Mucosa of descending colon (tissue), 3 donors: Measurements from ENCODE around the gene RASL11A. TPM values are rescaled to one million over a fixed set of nuclear protein-coding genes. Genes with fewer than 3 reads are reported as not detected.

Source experiments
- ATAC-seq: fragments of 200-7000 bp; cut with Tn5 transposase; one replicate; pipeline ENCODE4 v1.9.1; 2020; ENCODE audit warnings: mild to moderate bottlenecking, moderate library complexity
- DNase-seq, 3 donors: peaks; one replicate each; pipeline ENCODE4 v3.0.0-alpha.2; 2020
- H3K36me3 ChIP-seq: fragments of 200-600 bp; one replicate; pipeline ENCODE4 v1.8.0; 2021; ENCODE audit warnings: low read depth, mild to moderate bottlenecking
- H3K4me1 ChIP-seq: fragments of 200-600 bp; one replicate; pipeline ENCODE4 v1.8.0; 2021; ENCODE audit warnings: low read depth, mild to moderate bottlenecking
- H3K4me3 ChIP-seq: fragments of 200-600 bp; one replicate; pipeline ENCODE4 v1.8.0; 2021; ENCODE audit warnings: mild to moderate bottlenecking
- H3K9me3 ChIP-seq: fragments of 200-600 bp; one replicate; pipeline ENCODE4 v1.8.0; 2021; ENCODE audit warnings: mild to moderate bottlenecking
- intact Hi-C, 2 donors: fragments of 100-400 bp; cut with DNase I in 1 of 2; cut with micrococcal nuclease in 1 of 2; formaldehyde crosslinking; loops; one replicate each; pipeline versions ENCODE4 v1.11.0 to v1.11.1; 2022; cut with DNase I, micrococcal nuclease
- total RNA-seq, 3 donors: library from RNA; stranded (reverse); fragmentation: NEBNext Ultra II Directional in 2 of 3; extraction: Animal tissue kit (Norgen Biotek cat#: 25700) in 2 of 3; gene quantifications; one replicate each; pipeline versions ENCODE4 v1.2.1 to v1.2.4, GENCODE V29; 2021 to 2023
- TF ChIP-seq, protein P1 (sequence below): fragments of 200-600 bp; IDR thresholded peaks from one replicate; pipeline ENCODE4 v1.8.0; 2022; ENCODE audit warnings: antibody characterized with exemption, mild to moderate bottlenecking
- donor health status: DM: no; HTN: no; CAD: no; lungs with moderate emphysema.
- donor health status: DM: no; HTN: no; CAD: no.
- donor health status: DM: no; HTN: yes; CAD: no.

The RASL11A gene
- total RNA-seq, 3 donors from 2014 or later = 27.0 to 75.0 (median 34.9) TPM

DNA sequence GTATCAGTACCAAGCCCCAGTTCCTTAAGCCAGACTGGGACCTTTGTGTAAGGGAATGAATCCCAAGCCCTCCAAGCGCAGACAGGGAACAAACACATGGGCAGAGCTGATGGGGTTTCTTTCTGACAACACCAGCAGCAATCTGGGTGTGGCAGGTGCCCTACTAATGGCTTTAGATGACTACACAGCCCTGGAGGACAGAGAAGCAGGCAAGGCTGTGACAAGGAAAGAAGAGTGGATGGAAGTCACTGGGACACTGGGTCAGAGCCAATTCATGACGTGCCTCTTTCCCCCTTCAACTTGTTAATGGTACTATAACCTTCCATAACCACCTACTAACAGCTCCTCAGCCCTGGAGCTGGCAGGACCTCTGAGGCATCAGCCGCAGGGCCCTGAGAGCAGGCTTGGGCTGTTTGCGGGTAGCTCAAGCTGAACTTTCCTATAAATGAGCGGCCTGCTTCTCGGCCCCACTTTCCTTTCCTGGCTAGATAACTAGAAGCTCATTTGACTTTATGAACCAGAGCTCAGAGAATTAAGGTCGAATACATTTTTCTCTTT lies 38.9 kb downstream of the RASL11A start:
- TF ChIP-seq, protein P1, sequence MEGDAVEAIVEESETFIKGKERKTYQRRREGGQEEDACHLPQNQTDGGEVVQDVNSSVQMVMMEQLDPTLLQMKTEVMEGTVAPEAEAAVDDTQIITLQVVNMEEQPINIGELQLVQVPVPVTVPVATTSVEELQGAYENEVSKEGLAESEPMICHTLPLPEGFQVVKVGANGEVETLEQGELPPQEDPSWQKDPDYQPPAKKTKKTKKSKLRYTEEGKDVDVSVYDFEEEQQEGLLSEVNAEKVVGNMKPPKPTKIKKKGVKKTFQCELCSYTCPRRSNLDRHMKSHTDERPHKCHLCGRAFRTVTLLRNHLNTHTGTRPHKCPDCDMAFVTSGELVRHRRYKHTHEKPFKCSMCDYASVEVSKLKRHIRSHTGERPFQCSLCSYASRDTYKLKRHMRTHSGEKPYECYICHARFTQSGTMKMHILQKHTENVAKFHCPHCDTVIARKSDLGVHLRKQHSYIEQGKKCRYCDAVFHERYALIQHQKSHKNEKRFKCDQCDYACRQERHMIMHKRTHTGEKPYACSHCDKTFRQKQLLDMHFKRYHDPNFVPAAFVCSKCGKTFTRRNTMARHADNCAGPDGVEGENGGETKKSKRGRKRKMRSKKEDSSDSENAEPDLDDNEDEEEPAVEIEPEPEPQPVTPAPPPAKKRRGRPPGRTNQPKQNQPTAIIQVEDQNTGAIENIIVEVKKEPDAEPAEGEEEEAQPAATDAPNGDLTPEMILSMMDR = no peak
- Histone ChIP-seq H3K4me3 (no peak overlapping the region), H3K4me1 (no peaks in the 10 kb centered on the region), H3K9me3 (no peaks in the 10 kb centered on the region), H3K36me3 (no peaks in the 10 kb centered on the region)
- DNase-seq (no peak), ATAC-seq (peak; percentile 10)
- intact Hi-C loops = no loop called here

DNA sequence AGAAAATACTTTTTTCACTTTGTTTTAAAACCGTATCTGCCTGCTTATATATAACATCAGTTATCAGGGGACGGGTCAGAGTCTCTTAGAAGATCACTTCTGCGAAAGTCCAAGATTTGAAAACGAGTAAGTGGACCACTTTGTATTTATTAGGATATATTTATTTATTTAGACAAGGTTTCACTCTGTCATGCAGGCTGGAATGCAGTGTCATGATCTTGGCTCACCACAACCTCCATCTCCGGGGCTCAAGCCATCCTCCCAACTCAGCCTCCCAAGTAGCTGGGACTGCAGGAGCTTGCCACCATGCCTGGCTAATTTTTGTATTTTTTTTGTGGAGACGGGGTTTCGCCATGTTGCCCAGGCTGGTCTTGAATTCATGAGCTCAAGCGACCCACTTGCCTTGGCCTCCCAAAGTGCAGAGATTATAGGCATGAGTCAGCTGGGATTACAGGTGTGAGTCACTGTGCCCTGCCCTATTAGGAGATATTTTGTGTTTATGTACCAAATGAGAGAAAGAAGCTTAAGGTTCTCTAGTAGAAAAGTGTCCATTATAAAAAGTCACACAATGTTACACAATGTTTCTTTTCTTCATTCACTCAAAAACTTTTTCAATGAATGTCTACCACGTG lies 39.5 kb downstream of the RASL11A start:
- ATAC-seq (no peak), DNase-seq (no peak)
- intact Hi-C loops = no loop called here
- H3K36me3 ChIP-seq = no peaks in the 10 kb centered on the region
- TF ChIP-seq, protein P1 = no peak
- no peaks in the 10 kb centered on the region for H3K9me3 ChIP-seq
- no peak overlapping the region for H3K4me3 ChIP-seq
- H3K4me1 ChIP-seq = no peaks in the 10 kb centered on the region

GRCh38 chr13:27310946-27311345 lies 40.3 kb downstream of the RASL11A start:
- DNase-seq = no peak

GRCh38 chr13:27311518-27312210 lies 41.0 kb downstream of the RASL11A start:
- no peak for DNase-seq
- Histone ChIP-seq H3K4me3 (no peak overlapping the region), H3K9me3 (no peaks in the 10 kb centered on the region), H3K4me1 (no peaks in the 10 kb centered on the region), H3K36me3 (no peaks in the 10 kb centered on the region)
- TF ChIP-seq, protein P1 = no peak
- ATAC-seq = no peak
- intact Hi-C loops = no loop called here

More at GRCh38 chr13:27310946-27311345, 40.3 kb downstream of the RASL11A start:
- no peaks in the 10 kb centered on the region for H3K36me3 ChIP-seq
- ATAC-seq = no peak
- H3K9me3 ChIP-seq = no peaks in the 10 kb centered on the region
- intact Hi-C loops = no loop called here
- H3K4me1 ChIP-seq = no peaks in the 10 kb centered on the region
- H3K4me3 ChIP-seq = no peak overlapping the region
- TF ChIP-seq, protein P1 = no peak

DNA sequence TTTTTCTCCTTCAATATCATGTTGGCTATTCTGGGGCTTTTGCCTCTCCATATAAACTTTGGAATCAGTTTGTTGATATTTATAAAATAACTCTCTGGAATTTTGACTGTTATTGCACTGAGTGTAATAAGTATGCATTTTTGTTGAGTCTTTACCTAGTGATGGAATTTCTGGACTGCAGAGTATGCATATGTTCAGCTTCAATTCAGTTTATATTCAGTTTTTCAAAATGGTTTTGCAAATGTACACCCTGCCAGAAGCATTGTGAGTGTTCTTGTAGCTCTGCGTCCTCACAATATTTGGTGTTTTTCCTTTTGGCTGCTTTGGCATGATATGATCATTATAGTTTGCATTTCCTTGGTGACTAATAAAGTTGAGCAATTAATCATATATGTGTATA lies 43.1 kb downstream of the RASL11A start:
- DNase-seq (no peak), ATAC-seq (no peak)
- Histone ChIP-seq H3K9me3 (no peaks in the 10 kb centered on the region), H3K4me1 (no peaks in the 10 kb centered on the region), H3K36me3 (no peaks in the 10 kb centered on the region), H3K4me3 (no peak overlapping the region)
- TF ChIP-seq, protein P1 = no peak
- intact Hi-C loops = no loop called here
